MV-4-11 (cell line): ENCODE results near the gene PRRC2C.
A peak's percentile ranks its signal among the peaks of the same experiment; 100 is the strongest.
"Not testable (repeated sequence)": the region's sequence is repeated elsewhere in the genome, so short reads cannot be mapped to it uniquely, and the experiment has no call there.

Experiments
- DNase-seq: peaks from one replicate; lab custom pipeline; 2025; lab: John Stamatoyannopoulos, UW

Gene PRRC2C

GRCh38 chr1:171585715-171586114 is 100.4 kb downstream of the PRRC2C start:
- DNase-seq = no peak

GRCh38 chr1:171588230-171588629 is 102.9 kb downstream of the PRRC2C start:
- DNase-seq = no peak

DNA sequence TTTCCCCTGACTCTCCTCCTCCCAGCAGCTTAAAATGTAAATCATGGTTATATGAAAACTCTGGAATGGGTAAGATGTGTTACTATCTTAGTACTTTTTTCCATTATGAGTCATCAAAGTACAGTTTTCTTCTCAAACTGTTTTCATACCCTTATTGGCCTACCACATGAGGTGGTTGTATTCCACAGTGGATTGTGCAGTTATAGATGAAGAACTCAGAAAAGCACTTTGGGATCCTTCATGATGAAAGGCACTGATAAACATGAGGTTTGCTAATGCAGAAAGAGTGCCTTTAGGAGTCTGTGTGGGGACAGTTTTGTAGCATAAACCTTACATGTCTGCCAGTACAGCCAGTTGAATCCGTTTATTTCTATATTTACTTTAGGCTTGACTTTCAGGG is 104.7 kb downstream of the PRRC2C start:
- DNase-seq = no peak

DNA sequence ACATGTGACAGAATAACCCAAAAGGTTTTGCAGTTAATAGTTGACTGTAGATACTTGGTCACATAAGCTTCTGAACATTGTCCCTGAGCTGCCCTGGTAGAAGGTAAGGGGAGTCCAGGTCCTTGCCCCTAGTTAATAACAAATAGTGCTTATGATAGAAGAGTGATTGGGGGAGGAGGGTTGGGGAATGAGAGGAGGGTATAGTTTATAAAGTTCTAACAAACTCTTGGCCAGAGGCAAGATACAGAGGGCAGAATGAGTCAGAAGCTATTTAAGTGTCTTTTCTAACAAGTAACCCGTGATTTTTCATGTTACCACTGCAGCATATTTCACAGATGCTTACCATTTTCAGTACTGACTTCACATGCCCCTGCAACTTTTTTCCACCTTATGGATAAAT is 110.0 kb downstream of the PRRC2C start:
- DNase-seq = no peak

- no peak for DNase-seq
Observed at GRCh38 chr1:171596119-171596518, 110.8 kb downstream of the PRRC2C start.

GRCh38 chr1:171596705-171597104 is 111.4 kb downstream of the PRRC2C start:
- no peak for DNase-seq

DNA sequence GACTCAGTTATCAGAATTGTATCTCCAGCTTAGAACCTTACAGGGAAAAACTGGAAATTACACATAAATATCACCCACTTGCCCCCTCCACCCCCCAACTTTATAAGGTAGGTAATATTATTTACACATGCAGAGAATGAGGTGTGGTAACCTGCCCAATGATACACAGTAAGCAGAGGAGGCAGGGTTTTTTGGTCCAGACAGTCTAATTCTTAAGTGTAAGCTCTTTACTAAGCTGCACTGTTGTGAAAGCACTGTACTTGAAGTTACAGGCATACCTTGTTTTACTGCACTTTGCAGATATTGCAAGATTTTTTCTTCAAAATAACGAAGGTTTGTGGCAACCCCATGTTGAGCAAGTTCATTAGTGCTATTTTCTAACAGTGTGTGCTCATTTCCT is 111.9 kb downstream of the PRRC2C start:
- peak; percentile 25 for DNase-seq

DNA sequence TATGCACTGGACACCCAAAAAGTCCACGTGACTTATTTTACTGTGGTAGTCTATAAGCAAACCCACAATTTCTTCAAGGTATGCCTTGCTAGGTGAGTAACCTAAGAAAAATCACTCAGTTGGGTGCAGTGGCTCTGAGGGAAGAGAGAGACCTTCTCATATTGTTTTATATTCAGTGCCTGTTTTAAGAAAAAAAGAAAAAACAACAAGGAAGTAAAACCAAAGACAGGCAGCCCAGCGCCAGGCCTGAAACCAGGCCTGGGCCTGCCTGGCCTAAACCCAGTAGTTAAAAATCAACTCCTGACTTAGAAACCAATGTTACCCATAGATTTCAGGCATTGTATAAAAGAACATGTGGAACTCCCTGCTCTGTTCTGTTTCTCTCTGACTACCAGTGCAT is 115.0 kb downstream of the PRRC2C start:
- DNase-seq = not testable (repeated sequence)

DNA sequence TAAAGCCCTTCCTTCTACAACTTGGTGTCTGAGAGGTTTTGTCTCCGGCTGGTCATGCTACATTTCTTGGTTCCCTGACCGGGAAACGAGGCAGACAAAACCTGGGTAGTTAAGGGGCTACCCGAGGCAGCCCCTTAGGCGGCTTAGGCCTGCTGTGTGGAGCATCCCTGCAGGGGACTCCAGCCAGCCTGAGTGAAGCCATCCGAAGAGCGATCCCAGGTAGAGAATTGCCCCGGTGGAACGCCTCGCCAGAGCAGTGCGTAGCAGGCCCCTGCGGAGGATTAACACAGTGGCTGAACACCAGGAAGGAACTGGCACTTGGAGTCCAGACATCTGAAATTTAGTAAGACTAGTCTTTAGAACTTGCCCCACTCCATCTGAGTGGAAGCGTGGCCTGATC is 115.5 kb downstream of the PRRC2C start:
- no peak for DNase-seq

GRCh38 chr1:171603042-171603441 is 117.7 kb downstream of the PRRC2C start:
- DNase-seq = not testable (repeated sequence)

- DNase-seq = peak; percentile 39
Observed at GRCh38 chr1:171606402-171606941, 121.1 kb downstream of the PRRC2C start.

DNA sequence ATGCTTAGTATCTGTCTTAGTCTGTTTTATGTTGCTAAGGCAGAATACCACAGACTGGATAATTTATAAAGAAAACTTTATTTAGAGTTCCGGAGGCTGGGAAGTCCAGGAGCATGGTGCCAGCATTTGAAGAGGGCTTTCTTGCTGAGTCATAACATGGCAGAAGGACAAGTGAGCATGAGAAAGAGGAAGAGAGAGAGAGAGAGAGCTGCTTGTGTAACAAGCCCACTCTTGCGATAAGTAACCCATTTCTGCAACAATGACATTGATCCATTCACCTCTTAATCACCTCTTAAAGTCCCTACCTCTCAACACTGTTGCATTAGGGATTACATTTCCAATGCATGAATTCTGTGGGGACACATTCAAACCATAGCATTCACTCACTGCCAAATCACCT is 125.1 kb downstream of the PRRC2C start:
- peak; percentile 85 for DNase-seq

DNA sequence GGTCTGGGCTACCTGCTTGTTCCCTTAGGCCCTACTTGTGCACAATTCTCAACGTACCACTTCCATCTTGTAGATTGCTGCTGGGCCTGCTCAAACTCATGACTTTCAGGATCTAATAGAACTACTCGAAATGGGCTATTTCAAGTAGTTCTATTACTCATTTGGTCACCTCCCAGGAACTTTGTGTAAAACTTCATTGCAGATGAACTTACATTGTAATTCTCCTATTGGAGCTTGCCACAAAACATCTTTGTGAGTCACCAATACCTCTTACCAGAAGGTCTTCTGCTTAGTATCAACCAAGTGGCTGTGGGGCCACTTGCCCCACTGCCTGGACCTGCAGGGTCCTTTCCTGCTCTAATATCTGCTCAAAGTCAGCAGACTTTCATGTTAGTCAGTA is 126.0 kb downstream of the PRRC2C start:
- no peak for DNase-seq

GRCh38 chr1:171613282-171613681 is 128.0 kb downstream of the PRRC2C start:
- no peak for DNase-seq

- DNase-seq = not testable (repeated sequence)
Observed at GRCh38 chr1:171615122-171615906, 130.0 kb downstream of the PRRC2C start.

GRCh38 chr1:171616586-171616985 is 131.3 kb downstream of the PRRC2C start:
- DNase-seq = no peak

- no peak for DNase-seq
Observed at GRCh38 chr1:171622152-171622462, 136.8 kb downstream of the PRRC2C start, which contains the start of gene MYOCOS. Gene MYOCOS, plus strand, starts transcription at chr1:171622243. Its CDS starts 1,641 bp downstream, at chr1:171623884.

GRCh38 chr1:171623651-171624331 is 138.5 kb downstream of the PRRC2C start:
- no peak for DNase-seq

DNA sequence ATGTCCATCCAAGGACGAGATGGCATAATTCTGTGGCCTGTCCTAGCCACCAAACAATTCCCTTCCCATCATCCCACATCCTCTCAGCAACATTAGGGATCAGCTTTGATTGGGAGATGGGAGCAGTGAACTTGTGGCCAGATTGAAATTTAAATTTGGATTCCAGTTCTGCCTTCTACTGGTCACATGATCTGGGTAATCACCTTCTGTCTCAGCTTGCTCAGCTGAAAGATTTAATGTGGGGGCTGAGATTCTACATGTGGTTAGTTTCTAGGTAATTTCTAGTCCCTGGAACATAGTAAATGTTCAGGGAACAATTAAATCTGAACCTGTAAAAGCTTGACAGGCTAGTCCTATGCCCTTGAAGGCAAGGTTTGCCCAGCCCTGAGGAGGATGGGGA is 139.9 kb downstream of the PRRC2C start:
- no peak for DNase-seq

DNA sequence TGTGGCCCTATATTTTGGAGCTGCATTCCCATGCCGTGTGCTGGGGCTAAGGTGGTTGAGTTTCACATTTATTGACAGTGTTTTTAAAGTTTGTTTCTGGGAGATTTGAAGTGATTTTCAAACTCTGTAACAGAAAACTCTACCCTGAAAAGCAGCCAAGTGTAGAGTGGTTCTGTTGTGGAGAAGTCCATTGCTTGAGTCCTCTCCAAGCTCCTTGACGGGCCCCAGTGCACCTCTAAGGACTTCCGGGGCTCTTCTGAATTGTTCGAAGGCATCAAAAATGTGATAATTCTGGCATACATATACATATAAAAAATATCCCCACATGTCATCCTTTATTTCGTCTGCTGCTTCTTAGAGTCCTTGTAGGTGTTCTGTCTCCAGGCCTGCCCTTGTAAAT is 141.7 kb downstream of the PRRC2C start:
- no peak for DNase-seq

DNA sequence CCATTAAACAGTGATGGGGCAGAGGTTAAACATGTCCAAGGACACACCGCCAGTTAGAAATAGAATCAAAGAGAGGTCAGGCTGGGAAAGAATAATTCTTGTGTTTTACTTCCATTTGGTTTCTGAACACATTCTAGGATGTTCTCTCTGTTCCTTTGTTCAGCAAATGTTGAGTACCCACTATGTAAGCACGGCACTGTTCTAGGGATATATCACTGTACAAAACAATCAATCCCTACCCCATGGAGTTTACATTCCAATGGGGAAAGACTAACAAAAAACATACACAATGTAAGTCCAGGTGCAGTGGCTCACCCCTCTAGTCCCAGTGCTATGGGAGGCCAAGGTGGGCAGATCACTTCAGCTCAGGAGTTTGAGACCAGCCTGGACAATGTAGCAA is 142.9 kb downstream of the PRRC2C start:
- no peak for DNase-seq

GRCh38 chr1:171635661-171636060 is 150.3 kb downstream of the PRRC2C start:
- no peak for DNase-seq

DNA sequence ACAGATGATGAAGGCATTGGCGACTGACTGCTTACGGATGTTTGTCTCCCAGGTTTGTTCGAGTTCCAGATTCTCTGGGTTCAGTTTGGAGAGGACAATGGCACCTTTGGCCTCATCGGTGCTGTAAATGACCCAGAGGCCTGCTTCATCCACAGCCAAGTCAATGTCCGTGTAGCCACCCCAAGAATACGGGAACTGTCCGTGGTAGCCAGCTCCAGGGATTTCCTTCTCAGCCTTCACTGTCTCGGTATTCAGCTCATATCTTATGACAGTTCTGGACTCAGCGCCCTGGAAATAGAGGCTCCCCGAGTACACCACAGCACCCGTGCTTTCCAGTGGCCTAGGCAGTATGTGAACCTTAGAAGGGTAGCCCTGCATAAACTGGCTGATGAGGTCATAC is 150.8 kb downstream of the PRRC2C start:
- no peak for DNase-seq
